ENCODE measurements around the gene CDH4.
A peak's percentile ranks its signal among the peaks of the same experiment; 100 is the strongest.

The CDH4 gene

GRCh38 chr20:61861054-61861841, 609.2 kb downstream of the CDH4 start:
- no peak for DNase-seq

DNA sequence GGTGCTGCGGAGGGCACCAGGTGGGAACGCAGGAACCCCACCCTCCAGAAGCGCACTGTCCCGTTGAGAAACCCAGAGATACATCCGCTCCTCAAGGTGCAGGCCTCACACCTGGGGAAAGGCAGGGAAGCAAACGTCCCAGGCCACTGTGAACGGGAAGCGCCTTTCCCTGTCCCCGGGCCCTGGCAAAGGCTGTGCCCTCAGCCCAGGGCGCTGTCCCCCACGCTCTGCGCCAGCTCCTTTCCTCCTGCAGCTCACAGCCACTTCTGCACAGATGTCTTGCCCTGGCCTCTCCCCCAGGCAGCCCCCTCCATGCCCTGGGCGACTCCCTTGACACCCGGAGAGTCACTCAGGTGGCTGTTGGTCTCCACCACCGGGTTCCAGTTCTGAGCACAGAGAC, 609.8 kb downstream of the CDH4 start:
- DNase-seq: no peak

- no peak for DNase-seq
These were observed 610.8 kb downstream of the CDH4 start for GRCh38 chr20:61862881-61863280.

DNA sequence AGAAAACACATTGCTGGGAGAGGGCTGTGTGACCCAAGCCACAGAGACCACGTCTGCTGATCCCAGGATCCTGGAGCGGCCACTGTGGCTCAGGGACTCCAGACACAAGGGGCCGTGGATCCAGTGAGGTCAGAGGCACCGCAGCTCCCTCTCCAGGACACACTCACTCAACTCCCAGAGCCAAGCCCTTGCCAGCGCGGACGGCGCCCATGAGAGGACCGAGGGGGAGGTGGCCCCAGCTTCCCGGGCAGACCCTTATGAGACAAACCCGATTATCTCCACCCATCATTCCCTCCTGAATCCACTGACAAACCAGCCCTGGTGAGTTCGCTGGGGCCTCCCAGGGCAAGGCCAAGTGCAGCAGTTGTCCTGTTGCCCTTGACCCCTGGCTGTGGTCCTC, 612.4 kb downstream of the CDH4 start:
- no peak for DNase-seq

- DNase-seq: no peak
These were observed 613.3 kb downstream of the CDH4 start for GRCh38 chr20:61865353-61865752.

DNA sequence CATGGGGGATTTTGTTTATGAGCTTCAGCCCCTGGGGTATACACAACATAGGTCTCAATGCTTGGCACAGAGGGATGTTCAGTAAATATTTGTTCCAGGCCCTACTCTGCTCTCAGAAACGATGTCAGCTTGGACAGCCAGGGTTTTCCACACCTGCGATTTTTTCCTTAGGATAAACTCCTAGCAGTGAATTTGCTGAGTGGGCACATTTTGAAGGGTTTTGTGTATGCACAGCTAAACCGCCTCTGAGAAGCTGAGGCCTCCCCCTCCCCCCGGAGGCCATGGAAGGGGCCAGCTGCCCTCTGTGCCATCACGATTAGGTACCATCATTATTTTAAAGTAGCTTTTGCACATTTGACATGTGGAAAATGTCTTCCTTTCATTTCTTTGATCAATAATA, 614.1 kb downstream of the CDH4 start:
- no peak for DNase-seq

DNA sequence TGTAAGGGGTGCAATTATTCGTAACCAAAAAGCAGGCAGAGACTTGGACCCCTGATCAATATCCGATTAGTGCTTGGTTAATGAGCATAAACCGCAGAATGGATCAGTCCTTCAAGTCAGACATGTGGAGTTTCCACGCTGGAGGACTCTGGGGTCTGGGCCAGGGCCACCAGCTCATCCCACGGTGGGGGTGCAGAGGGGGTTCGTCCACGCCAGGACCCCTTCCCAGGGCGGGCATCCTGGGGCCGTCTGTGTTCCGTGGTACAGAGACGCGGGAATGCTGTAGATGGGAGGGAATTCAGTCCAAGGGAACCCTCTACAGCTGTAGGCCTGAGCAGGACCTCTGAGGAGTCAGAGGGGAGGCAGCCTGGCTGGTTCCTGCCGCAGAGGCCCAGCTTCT, 615.9 kb downstream of the CDH4 start:
- DNase-seq: no peak

- DNase-seq: no peak
These were observed 616.5 kb downstream of the CDH4 start for GRCh38 chr20:61868466-61869090.

- no peak for DNase-seq
These were observed 617.9 kb downstream of the CDH4 start for GRCh38 chr20:61869750-61870507.

GRCh38 chr20:61871160-61871559, 619.1 kb downstream of the CDH4 start:
- DNase-seq: no peak

DNA sequence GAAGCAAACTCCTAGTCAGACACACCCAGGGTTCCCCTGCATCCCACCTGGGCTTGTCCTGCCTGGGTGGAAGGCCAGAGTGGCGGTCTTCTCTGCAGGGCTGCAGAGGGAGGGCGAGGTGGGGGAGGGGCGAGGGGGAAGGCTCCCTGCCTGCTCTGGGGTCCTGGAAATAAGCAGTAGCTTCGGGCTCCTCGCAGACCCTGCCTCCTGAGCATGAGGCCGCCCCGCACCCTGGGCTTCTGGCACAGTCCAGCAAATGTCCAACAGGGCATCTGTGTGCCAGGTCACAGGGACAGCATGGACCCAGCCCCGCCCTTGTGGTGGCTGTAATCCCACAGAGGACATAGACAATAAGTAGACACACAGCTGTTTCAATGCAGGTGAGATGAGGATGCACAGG, 619.9 kb downstream of the CDH4 start:
- DNase-seq: no peak

GRCh38 chr20:61872371-61872900, 620.4 kb downstream of the CDH4 start:
- no peak for DNase-seq

DNA sequence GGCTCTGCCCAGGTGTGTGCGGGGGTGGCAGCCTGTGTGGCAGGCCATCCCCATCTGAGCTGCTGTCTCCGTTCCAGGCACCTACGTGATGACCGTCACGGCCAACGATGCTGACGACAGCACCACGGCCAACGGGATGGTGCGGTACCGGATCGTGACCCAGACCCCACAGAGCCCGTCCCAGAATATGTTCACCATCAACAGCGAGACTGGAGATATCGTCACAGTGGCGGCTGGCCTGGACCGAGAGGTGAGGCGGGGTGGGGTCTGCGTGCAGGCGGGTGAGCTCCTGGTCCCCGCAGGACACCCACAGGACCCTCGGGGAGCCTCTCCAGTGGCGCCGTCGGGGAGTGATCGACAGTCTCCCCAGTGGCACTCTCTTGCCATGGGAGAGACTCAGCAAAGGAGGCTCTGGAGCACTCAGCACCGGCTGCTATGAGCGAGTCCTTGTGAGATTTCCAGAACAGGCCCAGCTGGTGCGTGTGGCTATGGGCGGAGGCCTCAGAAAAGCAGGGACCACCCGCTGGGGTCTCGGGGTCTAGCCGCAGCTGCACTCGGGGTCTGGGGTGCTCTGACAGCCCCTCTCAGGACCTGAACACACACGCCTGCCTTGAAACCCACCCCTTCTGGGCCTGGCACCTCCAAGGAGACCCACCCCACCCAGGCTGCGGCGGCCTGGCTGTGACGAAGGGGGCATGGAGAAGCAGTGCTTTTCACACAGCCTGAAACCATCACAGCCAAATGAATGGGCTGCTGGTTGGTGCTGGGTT, 621.8 kb downstream of the CDH4 start:
- DNase-seq: no peak

- DNase-seq: peak; percentile 50
These were observed 622.5 kb downstream of the CDH4 start for GRCh38 chr20:61874421-61875068.

DNA sequence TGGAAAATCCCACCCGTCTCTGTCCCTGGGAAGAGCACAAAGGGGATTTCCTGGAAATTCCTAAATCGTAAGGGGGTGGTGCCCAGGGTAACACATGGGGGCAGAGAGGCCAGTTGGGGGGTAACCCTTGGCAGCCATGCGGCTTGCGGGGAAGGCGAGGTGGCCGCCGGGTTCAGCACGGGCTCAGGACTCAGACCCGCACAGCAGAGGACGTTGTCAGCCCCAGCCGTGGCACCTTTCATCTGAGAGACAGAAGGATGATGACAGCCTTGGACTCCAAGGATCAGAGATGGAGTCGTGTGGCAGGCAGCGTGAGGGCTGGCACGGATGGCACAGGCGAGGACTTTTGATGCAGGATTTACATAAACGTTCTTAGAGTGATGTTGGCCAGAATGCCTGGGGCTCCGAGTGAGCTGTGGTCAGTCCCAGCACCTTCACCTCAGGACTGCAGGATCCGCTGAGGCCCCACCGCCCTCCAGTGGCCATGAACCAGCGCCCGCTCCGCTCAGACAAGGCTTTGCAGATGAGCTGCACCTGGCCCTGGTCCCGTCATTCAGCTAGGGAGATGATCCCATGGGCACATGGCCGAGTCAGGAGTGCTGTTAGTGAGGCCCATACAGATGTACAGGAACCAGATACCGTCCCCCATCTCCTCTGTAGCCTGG, 623.3 kb downstream of the CDH4 start:
- no peak for DNase-seq

DNA sequence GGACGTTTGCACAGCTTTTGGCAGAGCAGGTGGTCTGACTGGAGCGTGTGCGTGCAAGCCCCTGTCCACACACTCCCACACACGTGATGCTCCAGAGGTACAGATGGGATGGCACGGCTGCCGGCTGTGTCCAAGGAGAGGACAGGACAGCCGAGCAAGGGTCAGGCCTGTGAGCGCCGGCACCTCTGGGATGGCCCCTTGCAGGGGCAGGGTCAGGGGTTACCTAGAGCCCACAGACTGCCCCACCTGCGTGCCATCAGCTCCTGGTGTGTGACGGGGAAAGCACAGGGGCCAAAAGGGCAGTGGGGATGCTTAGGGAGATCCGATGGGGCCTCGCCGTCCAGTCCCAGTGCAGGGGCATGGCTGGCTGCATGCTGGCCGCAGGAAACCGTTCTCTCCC, 623.9 kb downstream of the CDH4 start:
- no peak for DNase-seq

DNA sequence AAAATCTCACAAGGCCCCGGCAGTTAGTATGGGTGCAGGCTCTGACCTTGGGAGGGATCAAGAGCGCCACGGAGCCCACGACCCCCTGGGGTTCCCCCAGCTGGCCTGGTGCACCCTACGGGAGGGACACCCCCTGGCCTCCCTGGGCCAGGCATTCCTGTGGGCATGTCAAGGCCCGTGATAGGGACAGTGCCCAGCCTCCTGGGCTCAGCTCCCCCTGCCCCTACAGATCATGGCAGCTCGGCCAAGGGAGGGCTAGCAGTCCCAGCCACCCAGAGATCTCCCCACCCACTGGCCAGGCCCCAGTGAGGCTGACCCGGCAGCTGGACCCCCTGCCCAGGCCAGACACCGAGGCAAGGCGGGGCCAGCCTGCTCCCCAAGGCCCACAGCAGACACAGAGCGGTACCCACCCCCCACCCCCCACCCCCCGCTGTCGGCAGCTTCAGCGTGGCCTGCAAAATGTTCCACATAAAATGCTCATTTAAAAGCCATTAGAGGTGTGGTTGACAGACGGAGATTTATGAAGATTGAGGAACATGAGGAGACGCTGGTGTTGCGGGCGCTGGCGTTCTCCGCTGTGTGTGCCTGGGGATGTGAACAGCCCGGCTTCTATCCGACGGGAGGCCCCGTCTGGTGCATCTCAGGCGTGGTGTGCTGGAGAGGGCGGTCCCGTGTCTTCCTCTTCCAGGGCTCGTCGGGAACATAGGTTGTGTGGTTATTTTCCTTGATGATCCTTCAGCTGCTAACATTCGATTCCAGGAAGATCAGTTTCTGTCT, 625.1 kb downstream of the CDH4 start:
- no peak for DNase-seq

DNA sequence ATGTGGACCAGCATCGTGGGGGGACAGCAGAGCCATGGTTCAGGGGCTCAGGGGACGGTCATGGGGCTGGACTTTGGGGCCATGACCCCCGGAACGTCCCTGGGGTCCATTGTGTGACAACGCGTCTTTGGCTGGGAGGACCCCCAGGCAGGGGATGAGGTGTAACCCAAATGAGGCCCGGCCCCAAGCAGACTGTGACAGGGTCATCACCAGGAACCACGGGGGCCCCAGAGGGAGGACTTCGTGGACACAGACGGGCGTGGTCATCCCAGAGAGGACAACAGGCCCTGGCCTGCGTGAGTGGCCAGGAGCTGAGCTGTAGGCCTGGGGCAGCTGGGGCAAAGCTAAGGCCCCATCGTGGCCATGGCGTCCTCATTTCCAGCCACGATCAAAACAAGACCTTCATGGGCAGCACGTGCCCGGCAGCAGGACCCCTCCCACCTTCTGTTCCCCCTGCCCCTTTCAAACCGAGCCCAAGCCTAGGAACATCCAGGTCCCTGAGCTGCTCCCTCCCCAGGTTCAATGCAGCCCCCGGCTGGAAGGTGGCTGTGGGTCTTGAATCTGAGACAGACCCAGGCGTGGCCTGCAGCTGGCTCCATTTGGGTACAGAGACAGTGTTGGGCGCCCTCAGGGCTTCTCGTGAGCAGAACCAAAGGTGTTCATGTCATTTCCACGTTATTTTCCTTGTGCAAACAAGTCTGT, 625.9 kb downstream of the CDH4 start:
- DNase-seq: no peak

DNA sequence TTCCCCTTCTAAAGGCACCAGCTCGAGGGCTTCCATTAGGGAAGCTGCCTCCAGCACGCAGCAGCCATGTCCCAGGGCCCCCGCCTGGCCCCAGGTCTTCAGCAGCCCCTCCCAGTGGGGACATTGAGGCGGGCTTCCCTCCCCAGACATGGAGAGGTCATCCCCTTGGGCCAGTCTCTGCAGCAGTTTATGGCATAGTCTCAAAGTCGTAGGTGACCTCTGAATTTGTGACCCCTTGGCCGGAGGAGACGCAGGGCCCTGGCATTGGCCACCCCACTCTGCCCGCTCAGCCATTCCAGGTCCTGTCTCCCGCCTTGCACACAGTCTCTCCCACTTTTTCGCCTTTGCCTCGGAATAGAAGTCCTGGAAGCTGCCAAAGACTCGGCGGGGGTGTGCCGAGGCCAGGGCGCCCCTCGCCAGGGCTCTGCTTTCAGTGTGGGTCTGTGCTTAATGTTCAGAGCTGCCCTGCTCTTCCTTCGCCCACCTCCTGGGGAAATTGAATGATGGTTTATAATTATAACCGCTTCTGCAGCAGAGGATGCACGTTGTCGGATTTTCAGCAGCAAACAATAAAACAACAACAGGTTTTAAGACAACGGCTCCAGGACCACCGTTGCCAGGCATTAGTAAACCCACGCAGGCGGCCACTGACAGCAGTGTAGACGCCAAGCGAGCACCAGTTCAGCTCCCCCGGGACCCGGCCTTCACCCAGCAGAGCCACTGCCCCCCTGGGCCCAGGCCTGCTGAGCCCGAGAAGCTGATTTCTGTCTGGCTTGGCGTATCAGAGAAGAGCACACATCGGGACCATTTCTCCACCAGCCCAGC, 626.6 kb downstream of the CDH4 start:
- DNase-seq: no peak

DNA sequence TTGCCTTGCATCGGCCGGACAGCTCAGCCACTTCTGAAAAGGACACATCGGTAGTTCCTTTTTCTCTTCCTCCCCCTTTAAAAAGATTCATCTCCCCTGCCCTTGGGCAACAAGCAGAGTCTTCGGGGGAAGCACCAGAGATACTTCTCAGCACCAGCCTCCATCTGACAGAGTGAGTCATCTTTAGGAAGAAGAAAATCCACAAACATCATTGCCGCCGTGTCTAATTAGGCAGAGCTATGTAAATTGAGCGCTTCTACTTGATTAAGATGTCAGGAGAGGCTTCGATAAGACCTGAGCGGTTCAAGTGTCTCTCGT, 627.2 kb downstream of the CDH4 start:
- no peak for DNase-seq

All from NCI-H774 (cell line).